OCI-LY7 (cell line): ENCODE measurements around the gene GLCCI1. TPM values are rescaled to one million over a fixed set of nuclear protein-coding genes. Genes with fewer than 3 reads are reported as not detected.

Source experiments
- BruUV-seq: library from RNA; stranded (reverse); fragments of 400-500 nt; replicated peaks from 2 replicates; lab custom pipeline; 2021; lab: Mats Ljungman, UMichigan
- CTCF ChIA-PET: fragments of 300-600 bp; sonication (Branson Sonifier 250); formaldehyde crosslinking; loops from one replicate; lab custom pipeline; 2022; ENCODE audit warnings: antibody characterized with exemption; ENCODE audit not compliant: unreplicated experiment; lab: Charles Lee
- POLR2A ChIA-PET: fragments of 300-600 bp; sonication (Branson Sonifier 250); formaldehyde crosslinking; loops from one replicate; lab custom pipeline; 2022; ENCODE audit warnings: antibody characterized with exemption; lab: Charles Lee
- DNase-seq: peaks from one replicate; pipeline ENCODE4 v3.0.0-alpha.2; 2015; ENCODE audit warnings: low spot score
- H2AFZ ChIP-seq: fragments of 200-600 bp; sonication (generic), shearing (Covaris generic); 2 replicates; pipeline ENCODE4 v1.6.1; 2014; ENCODE audit warnings: mild to moderate bottlenecking, antibody characterized with exemption, low read length, moderate library complexity
- H3K27ac ChIP-seq: fragments of 200-600 bp; sonication (generic); 2 replicates; pipeline ENCODE4 v1.5.1; 2014; ENCODE audit warnings: mixed run types, low read depth, mild to moderate bottlenecking, moderate library complexity, low read length, inconsistent platforms; ENCODE audit not compliant: poor library complexity, severe bottlenecking
- H3K36me3 ChIP-seq: fragments of 200-600 bp; sonication (generic); 2 replicates; pipeline ENCODE4 v1.6.1; 2014; ENCODE audit warnings: mild to moderate bottlenecking, antibody characterized with exemption, low read length, moderate library complexity, mixed read lengths; ENCODE audit not compliant: insufficient read depth
- H3K4me1 ChIP-seq: fragments of 200-600 bp; sonication (generic); 2 replicates; pipeline ENCODE4 v1.5.1; 2014; ENCODE audit warnings: mild to moderate bottlenecking, low read length; ENCODE audit not compliant: insufficient read depth, poor library complexity, severe bottlenecking
- H3K4me2 ChIP-seq: fragments of 200-600 bp; sonication (generic); 2 replicates; pipeline ENCODE4 v1.6.1; 2014; ENCODE audit warnings: mild to moderate bottlenecking, low read length
- H3K4me3 ChIP-seq: fragments of 200-600 bp; sonication (generic); 2 replicates; pipeline ENCODE4 v1.5.1; 2014; ENCODE audit warnings: mild to moderate bottlenecking, low read depth, low read length; ENCODE audit not compliant: poor library complexity, severe bottlenecking
- H3K79me2 ChIP-seq: fragments of 200-600 bp; sonication (generic); 2 replicates; pipeline ENCODE4 v1.6.1; 2016; ENCODE audit warnings: low read depth, mild to moderate bottlenecking, low read length, moderate library complexity, mixed read lengths; ENCODE audit not compliant: insufficient read depth
- H3K9me2 ChIP-seq: fragments of 200-600 bp; sonication (generic); 2 replicates; pipeline ENCODE4 v1.6.1; 2016; ENCODE audit warnings: mild to moderate bottlenecking, low read length, mixed read lengths; ENCODE audit not compliant: insufficient read depth
- H3K9me3 ChIP-seq: fragments of 200-600 bp; sonication (generic); 2 replicates; pipeline ENCODE4 v1.6.1; 2014; ENCODE audit warnings: mild to moderate bottlenecking, mixed run types, low read length, mixed read lengths
- H4K20me1 ChIP-seq: fragments of 200-600 bp; sonication (generic); 2 replicates; pipeline ENCODE4 v1.6.1; 2014; ENCODE audit warnings: mild to moderate bottlenecking, antibody characterized with exemption, low read length, moderate library complexity, mixed read lengths; ENCODE audit not compliant: insufficient read depth
- CTCF ChIP-seq: fragments of 200-600 bp; sonication (generic); conservative IDR thresholded peaks from 2 replicates; pipeline ENCODE4 v1.5.1; 2014; ENCODE audit warnings: mild to moderate bottlenecking, antibody characterized with exemption, low read length, moderate library complexity, mixed read lengths
- EZH2phosphoT487 ChIP-seq: fragments of 200-600 bp; sonication (generic); IDR thresholded peaks from 2 replicates; pipeline ENCODE4 v1.6.1; 2018; ENCODE audit warnings: low read depth, borderline replicate concordance, mild to moderate bottlenecking, mixed run types, antibody characterized with exemption, low read length, moderate library complexity, mixed read lengths
- intact Hi-C: fragments of 100-400 bp; cut with micrococcal nuclease; formaldehyde crosslinking; loops from one replicate; pipeline ENCODE4 v1.10.0; 2022; ENCODE audit not compliant: unreplicated experiment
- total RNA-seq, 2 experiments: library from RNA; depleted of rRNA in 1 of 2; stranded (reverse); fragments of >200 nt in 1 of 2; shearing (Covaris generic) in 1 of 2; gene quantifications; 2 replicates each; pipeline ENCODE4 v1.2.3, GENCODE V29; 2014 to 2022

GLCCI1 gene
- total RNA-seq, 2 experiments from 2014 or later: 21.3 to 85.6 TPM

GRCh38 chr7:7953806-7954205 lies 14.8 kb upstream of the GLCCI1 start:
- TF ChIP-seq EZH2phosphoT487 (no peak), CTCF (no peak)
- BruUV-seq: no TSS peak
- Histone ChIP-seq H3K36me3 (peaks cover 9% of the 10 kb centered on the region; the same call in 1 of the 2 replicates), H2AFZ (no peak overlapping the region), H4K20me1 (no peaks in the 10 kb centered on the region), H3K4me3 (no peak overlapping the region), H3K4me1 (no peaks in the 10 kb centered on the region), H3K4me2 (no peak overlapping the region), H3K9me3 (peaks cover 10% of the 10 kb centered on the region), H3K9me2 (no peaks in the 10 kb centered on the region), H3K27ac (no peak overlapping the region), H3K79me2 (no peaks in the 10 kb centered on the region)
- no peak for DNase-seq
- intact Hi-C loops: no loop called here
- CTCF ChIA-PET: interaction anchor here (2.0 kb wide), 1 partner anchor 10 kb away, joined by 4 read pairs; no protein-coding TSS in a partner anchor
- POLR2A ChIA-PET: interaction anchor here (1.0 to 4.4 kb wide), 4 partner anchors 12 to 320 kb away, joined by 3 to 64 read pairs (median 4); partner anchors contain the start of gene GLCCI1

GRCh38 chr7:7956531-7957128 lies 12.0 kb upstream of the GLCCI1 start:
- Histone ChIP-seq H3K4me2 (no peak overlapping the region), H3K4me1 (peaks cover 14% of the 10 kb centered on the region), H3K9me2 (no peaks in the 10 kb centered on the region), H3K4me3 (no peak overlapping the region), H3K79me2 (no peaks in the 10 kb centered on the region), H3K27ac (no peak overlapping the region), H2AFZ (no peak overlapping the region), H3K36me3 (no peaks in the 10 kb centered on the region; the same call in 1 of the 2 replicates), H3K9me3 (no peaks in the 10 kb centered on the region), H4K20me1 (no peaks in the 10 kb centered on the region)
- no peak for DNase-seq
- intact Hi-C loops: no loop called here
- BruUV-seq: no TSS peak
- POLR2A ChIA-PET: interaction anchor here (0.7 to 4.4 kb wide), 3 partner anchors 9 to 310 kb away, joined by 3 to 64 read pairs (median 15); partner anchors contain the start of gene GLCCI1
- CTCF ChIA-PET: no interaction called here
- TF ChIP-seq EZH2phosphoT487 (no peak), CTCF (no peak)

- no peak for TF ChIP-seq CTCF
- TF ChIP-seq EZH2phosphoT487: no peak
- Histone ChIP-seq H3K27ac (no peak overlapping the region), H3K4me3 (no peak overlapping the region), H2AFZ (no peak overlapping the region), H3K9me3 (no peaks in the 10 kb centered on the region), H3K9me2 (no peaks in the 10 kb centered on the region), H3K4me1 (peaks cover 14% of the 10 kb centered on the region), H3K4me2 (no peak overlapping the region), H3K79me2 (no peaks in the 10 kb centered on the region), H4K20me1 (no peaks in the 10 kb centered on the region), H3K36me3 (no peaks in the 10 kb centered on the region; the same call in 1 of the 2 replicates)
- intact Hi-C loops: no loop called here
- no TSS peak for BruUV-seq
- ChIA-PET CTCF (no interaction called here), POLR2A (no interaction called here)
- DNase-seq: no peak
These were observed 11.1 kb upstream of the GLCCI1 start for GRCh38 chr7:7957513-7957912.
